Lower leg skin (tissue), 4 donors: ENCODE measurements around the gene STN1. TPM values are rescaled to one million over a fixed set of nuclear protein-coding genes. Genes with fewer than 3 reads are reported as not detected.

Experiments used
- DNase-seq, 2 donors: peaks; one replicate each; pipeline ENCODE4 v3.0.0-alpha.2; 2019; ENCODE audit warnings: low spot score in 2 of 2
- H3K4me3 ChIP-seq: fragments of 200-600 bp; sonication (generic); 2 replicates; pipeline ENCODE4 v1.5.1; 2017; ENCODE audit warnings: mild to moderate bottlenecking, low read depth; ENCODE audit not compliant: poor library complexity, severe bottlenecking
- POLR2A ChIP-seq, 2 donors: fragments of 450-650 bp; IDR thresholded peaks; one replicate each; pipeline ENCODE4 v1.6.1; 2016 to 2017; ENCODE audit warnings: antibody characterized with exemption in 2 of 2, mild to moderate bottlenecking in 1 of 2, moderate library complexity in 1 of 2
- WGBS, 2 donors: methylation state at CpG; one replicate each; pipeline ENCODE4 v1.1.5; 2018; 5-methylcytosine and 5-hydroxymethylcytosine counted together
- intact Hi-C: fragments of 100-400 bp; cut with DNase I; formaldehyde crosslinking; loops from one replicate; pipeline ENCODE4 v1.15.0; 2023; ENCODE audit warnings: low total_unique reads
- total RNA-seq, 4 donors: library from RNA; depleted of rRNA; stranded (reverse); fragments of >200 nt; gene quantifications; one replicate each; pipeline ENCODE4 v1.1.0, GENCODE V29; 2016
- TF ChIP-seq, protein P1 (sequence below), 3 donors: fragments of 450-650 bp; IDR thresholded peaks; one replicate each; pipeline ENCODE4 v1.5.1; 2016; ENCODE audit warnings: antibody characterized with exemption in 3 of 3, mild to moderate bottlenecking in 3 of 3, moderate library complexity in 2 of 3

The STN1 gene
- total RNA-seq, 4 donors from 2014 or later = 13.0 to 33.3 (median 18.4) TPM

DNA sequence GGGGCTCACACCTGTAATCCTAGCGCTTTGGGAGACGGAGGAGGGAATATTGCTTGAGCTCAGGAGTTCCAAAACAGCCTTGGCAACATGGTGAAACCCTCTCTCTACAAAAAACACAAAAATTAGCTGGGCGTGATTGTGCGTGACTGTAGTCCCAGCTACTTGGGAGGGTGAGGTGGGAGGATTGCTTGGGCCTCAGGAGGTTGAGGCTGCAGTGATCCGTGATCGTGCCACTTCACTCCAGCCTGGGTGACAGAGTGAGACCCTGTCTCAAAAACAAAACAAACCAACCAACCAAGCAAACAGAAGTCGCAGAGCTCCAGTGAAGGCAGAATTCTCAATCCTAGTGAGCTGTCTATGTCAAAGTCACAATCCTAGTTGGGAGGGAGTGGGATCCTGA is 14.3 kb upstream of the STN1 start:
- 94 to 97% methylated on average over 7 of the region's 7 CpGs for WGBS, 2 donors
- no peak for TF ChIP-seq POLR2A (IDR thresholded peaks at IDR 0.05)
- TF ChIP-seq, protein P1, sequence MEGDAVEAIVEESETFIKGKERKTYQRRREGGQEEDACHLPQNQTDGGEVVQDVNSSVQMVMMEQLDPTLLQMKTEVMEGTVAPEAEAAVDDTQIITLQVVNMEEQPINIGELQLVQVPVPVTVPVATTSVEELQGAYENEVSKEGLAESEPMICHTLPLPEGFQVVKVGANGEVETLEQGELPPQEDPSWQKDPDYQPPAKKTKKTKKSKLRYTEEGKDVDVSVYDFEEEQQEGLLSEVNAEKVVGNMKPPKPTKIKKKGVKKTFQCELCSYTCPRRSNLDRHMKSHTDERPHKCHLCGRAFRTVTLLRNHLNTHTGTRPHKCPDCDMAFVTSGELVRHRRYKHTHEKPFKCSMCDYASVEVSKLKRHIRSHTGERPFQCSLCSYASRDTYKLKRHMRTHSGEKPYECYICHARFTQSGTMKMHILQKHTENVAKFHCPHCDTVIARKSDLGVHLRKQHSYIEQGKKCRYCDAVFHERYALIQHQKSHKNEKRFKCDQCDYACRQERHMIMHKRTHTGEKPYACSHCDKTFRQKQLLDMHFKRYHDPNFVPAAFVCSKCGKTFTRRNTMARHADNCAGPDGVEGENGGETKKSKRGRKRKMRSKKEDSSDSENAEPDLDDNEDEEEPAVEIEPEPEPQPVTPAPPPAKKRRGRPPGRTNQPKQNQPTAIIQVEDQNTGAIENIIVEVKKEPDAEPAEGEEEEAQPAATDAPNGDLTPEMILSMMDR (IDR thresholded peaks at IDR 0.05) = no peak
- no peak overlapping the region for H3K4me3 ChIP-seq
- DNase-seq = no peak
- intact Hi-C loops = no loop called here

DNA sequence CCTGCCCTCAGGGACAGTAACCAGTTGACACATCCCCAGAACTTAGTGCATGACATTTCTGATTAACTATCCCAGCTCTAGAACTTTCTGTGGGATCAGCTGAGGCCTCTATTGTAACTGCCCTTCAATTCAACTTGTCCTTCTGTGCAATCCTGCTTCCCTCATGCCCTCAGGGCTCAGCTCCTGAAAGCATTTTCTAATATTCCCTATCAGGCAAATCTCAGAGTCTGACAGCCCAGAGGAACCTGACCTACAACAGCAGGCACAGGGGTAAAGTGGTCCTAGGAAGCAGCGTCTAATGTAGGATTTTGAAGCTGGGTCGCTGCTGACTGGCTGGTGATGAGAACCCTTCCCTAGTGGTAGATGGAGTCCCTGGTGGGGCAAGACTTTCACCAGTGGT is 13.6 kb upstream of the STN1 start:
- no peak overlapping the region for H3K4me3 ChIP-seq
- intact Hi-C loops = no loop called here
- TF ChIP-seq, protein P1 (IDR thresholded peaks at IDR 0.05) = no peak
- no peak for TF ChIP-seq POLR2A (IDR thresholded peaks at IDR 0.05)
- DNase-seq = no peak
- WGBS, 2 donors = 90 to 100% methylated on average over 2 of the region's 2 CpGs

DNA sequence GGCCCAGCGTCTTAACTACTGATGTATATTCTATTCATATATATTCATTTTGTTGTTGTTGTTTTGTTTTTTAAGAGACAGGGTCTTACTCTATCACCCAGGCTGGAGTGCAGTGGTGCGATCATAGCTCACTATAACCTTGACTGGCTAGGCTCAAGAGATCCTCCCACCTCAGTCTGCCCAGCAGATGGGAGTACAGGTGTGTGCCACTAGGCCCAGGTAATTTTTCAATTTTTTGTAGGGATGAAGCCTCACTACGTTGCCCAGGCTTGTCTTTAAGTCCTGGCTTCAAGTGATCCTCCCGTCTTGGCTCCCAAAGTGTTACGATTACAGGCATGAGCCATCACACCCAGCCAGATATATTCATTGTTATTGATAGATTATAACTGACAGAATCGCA is 12.9 kb upstream of the STN1 start:
- intact Hi-C loops = no loop called here
- no peak overlapping the region for H3K4me3 ChIP-seq
- 50 to 72% methylated on average over 6 of the region's 6 CpGs for WGBS, 2 donors
- DNase-seq = no peak
- TF ChIP-seq, protein P1 (IDR thresholded peaks at IDR 0.05) = no peak
- TF ChIP-seq POLR2A (IDR thresholded peaks at IDR 0.05) = no peak

DNA sequence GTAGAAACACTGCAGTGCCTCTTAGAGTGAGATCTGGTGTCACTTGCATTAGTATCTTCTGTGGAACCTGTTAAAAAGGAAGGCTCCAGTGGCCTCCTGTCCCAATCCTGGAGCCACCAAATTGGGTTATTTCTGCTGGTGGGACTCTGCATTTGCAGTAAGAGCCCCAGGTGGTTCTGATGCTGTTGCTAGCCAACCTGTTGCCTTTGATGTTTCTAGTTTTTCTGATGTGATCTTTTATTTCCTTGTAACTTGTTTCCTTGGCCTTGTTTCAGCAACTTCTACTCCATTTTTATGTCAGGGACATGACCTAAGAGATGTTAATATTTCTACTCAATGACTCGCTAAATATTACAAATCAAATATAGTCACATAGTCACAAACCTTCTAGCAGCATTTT is 12.5 kb upstream of the STN1 start:
- 80 to 90% methylated on average over 1 of the region's 1 CpG for WGBS, 2 donors
- DNase-seq = no peak
- H3K4me3 ChIP-seq = no peak overlapping the region
- intact Hi-C loops = no loop called here
- no peak for TF ChIP-seq POLR2A (IDR thresholded peaks at IDR 0.05)
- TF ChIP-seq, protein P1 (IDR thresholded peaks at IDR 0.05) = no peak

DNA sequence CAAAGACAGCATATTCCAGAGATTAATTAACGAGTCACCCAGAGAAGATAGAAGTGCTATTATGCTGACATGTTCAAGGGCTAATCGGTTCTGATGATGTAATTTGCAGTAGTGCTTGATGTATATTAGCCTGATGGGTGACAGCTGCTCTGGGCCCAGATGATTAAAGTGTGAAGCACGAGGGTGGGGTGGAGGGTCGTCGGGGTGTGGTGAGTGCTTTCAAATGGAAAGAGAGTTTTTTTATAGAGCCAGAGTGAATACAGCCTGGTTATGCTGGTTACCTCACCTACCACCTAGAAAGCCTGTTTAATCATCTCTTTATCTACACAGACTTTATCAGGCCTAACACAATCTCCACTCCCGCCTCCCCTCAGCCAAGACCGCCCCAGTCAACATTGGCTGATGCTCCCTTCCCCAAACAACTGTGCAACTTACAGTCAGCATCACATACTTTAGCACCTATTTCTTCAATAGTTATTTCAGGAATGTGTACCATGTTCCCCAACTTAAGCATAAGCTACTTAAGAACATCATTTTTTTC is 11.5 kb upstream of the STN1 start:
- intact Hi-C loops = no loop called here
- no peak for DNase-seq
- no peak overlapping the region for H3K4me3 ChIP-seq
- TF ChIP-seq, protein P1 (IDR thresholded peaks at IDR 0.05) = no peak
- TF ChIP-seq POLR2A (IDR thresholded peaks at IDR 0.05) = no peak
- 61% methylated on average over 7 of the region's 7 CpGs for WGBS, 2 donors

DNA sequence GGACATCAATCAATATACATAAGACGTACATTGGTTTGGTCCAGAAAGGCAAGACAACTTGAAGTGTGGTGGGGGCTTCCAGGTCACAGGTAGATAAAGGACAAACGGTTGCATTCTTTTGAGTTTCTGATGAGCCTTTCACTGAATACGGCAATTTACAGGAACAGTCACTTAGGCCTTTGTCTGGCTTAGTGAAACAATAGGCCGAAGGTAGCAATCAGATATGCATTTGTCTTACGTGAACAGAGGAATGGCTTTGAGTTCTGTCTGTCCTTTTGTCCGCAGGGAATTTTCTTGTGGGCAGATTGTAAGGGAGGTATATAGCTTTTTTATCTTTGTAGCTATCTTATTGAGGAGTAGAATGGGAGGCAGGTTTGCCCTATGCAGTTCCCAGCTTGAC is 10.8 kb upstream of the STN1 start:
- intact Hi-C loops = no loop called here
- WGBS, 2 donors = 93 to 97% methylated on average over 6 of the region's 6 CpGs
- no peak for DNase-seq
- H3K4me3 ChIP-seq = no peak overlapping the region
- TF ChIP-seq POLR2A (IDR thresholded peaks at IDR 0.05) = no peak
- TF ChIP-seq, protein P1 (IDR thresholded peaks at IDR 0.05) = no peak
